Posterior cingulate gyrus (tissue), 11 donors: ENCODE measurements around the gene RPS27A.

ENCODE experiments used
- DNase-seq, 10 donors: peaks; one replicate each; pipeline versions ENCODE4 v3.0.0 to v3.0.0-alpha.2; 2020 to 2021; ENCODE audit warnings: mixed read lengths in 3 of 10
- intact Hi-C: fragments of 100-400 bp; cut with DNase I; formaldehyde crosslinking; loops from one replicate; pipeline ENCODE4 v1.15.1; 2023

RPS27A gene

GRCh38 chr2:55282110-55282917 lies 49.8 kb downstream of the RPS27A start:
- intact Hi-C loops: loop anchor here (5.0 kb wide), 1 partner anchor 135 kb away; the partner anchor contains the start of gene CCDC88A
- peak; percentile 73 to 97 (median 84) for DNase-seq

GRCh38 chr2:55283083-55283482 lies 50.6 kb downstream of the RPS27A start:
- DNase-seq: peak in 1 of 10 donors; percentile 55
- intact Hi-C loops: loop anchor here (5.0 kb wide), 1 partner anchor 134 kb away; the partner anchor contains the start of gene CCDC88A
